ENCODE measurements around the gene CDC6.

The CDC6 gene

GRCh38 chr17:40342504-40343218 lies 55.0 kb downstream of the CDC6 start:
- no peak for TF ChIP-seq ZNF274 (IDR thresholded peaks at IDR 0.05; ENCODE audit: low read depth, low read length)
- H3K4me3 ChIP-seq (ENCODE audit: low read length), result peak overlapping the region; percentile 24; the same call in 1 of the 2 replicates

GRCh38 chr17:40343219-40344119 lies 55.8 kb downstream of the CDC6 start:
- no peak overlapping the region for H3K4me3 ChIP-seq (ENCODE audit: low read length)
- no peak for TF ChIP-seq ZNF274 (IDR thresholded peaks at IDR 0.05; ENCODE audit: low read depth, low read length)

GRCh38 chr17:40344421-40345160 lies 56.9 kb downstream of the CDC6 start:
- no peak overlapping the region; the same call in 1 of the 2 replicates for H3K4me3 ChIP-seq (ENCODE audit: low read length)
- no peak for TF ChIP-seq ZNF274 (IDR thresholded peaks at IDR 0.05; ENCODE audit: low read depth, low read length)

GRCh38 chr17:40345161-40345993 lies 57.7 kb downstream of the CDC6 start:
- no peak overlapping the region; the same call in 1 of the 2 replicates for H3K4me3 ChIP-seq (ENCODE audit: low read length)
- TF ChIP-seq ZNF274 (IDR thresholded peaks at IDR 0.05; ENCODE audit: low read depth, low read length), result no peak

- no peak overlapping the region for H3K4me3 ChIP-seq (ENCODE audit: low read length)
- TF ChIP-seq ZNF274 (IDR thresholded peaks at IDR 0.05; ENCODE audit: low read depth, low read length), result no peak
Measured at GRCh38 chr17:40345994-40346764, 58.5 kb downstream of the CDC6 start.

- TF ChIP-seq ZNF274 (IDR thresholded peaks at IDR 0.05; ENCODE audit: low read depth, low read length), result no peak
Measured at GRCh38 chr17:40346765-40347158, 59.1 kb downstream of the CDC6 start.

GRCh38 chr17:40347319-40348135 lies 59.8 kb downstream of the CDC6 start:
- no peak for TF ChIP-seq ZNF274 (IDR thresholded peaks at IDR 0.05; ENCODE audit: low read depth, low read length)
- no peak overlapping the region for H3K4me3 ChIP-seq (ENCODE audit: low read length)

More at GRCh38 chr17:40346765-40347158, 59.1 kb downstream of the CDC6 start:
- H3K4me3 ChIP-seq (ENCODE audit: low read length), result no peak overlapping the region

GRCh38 chr17:40348136-40348504 lies 60.4 kb downstream of the CDC6 start:
- no peak for TF ChIP-seq ZNF274 (IDR thresholded peaks at IDR 0.05; ENCODE audit: low read depth, low read length)
- no peak overlapping the region for H3K4me3 ChIP-seq (ENCODE audit: low read length)

GRCh38 chr17:40348562-40349476 lies 61.1 kb downstream of the CDC6 start:
- no peak for TF ChIP-seq ZNF274 (IDR thresholded peaks at IDR 0.05; ENCODE audit: low read depth, low read length)
- no peak overlapping the region for H3K4me3 ChIP-seq (ENCODE audit: low read length)

GRCh38 chr17:40349477-40349894 lies 61.8 kb downstream of the CDC6 start:
- H3K4me3 ChIP-seq (ENCODE audit: low read length), result no peak overlapping the region
- TF ChIP-seq ZNF274 (IDR thresholded peaks at IDR 0.05; ENCODE audit: low read depth, low read length), result no peak

All from GM08714 (cell line).